VCaP (cell line): ENCODE measurements around the gene RNF167.

Source experiments
- H3K27ac ChIP-seq: fragments of 450-650 bp; 2 replicates; pipeline ENCODE4 v1.5.1; 2017
- CTCF ChIP-seq: fragments of 450-650 bp; conservative IDR thresholded peaks from 2 replicates; pipeline ENCODE4 v1.5.1; 2017; ENCODE audit warnings: mild to moderate bottlenecking, moderate library complexity

The RNF167 gene

GRCh38 chr17:4966844-4967538 is 26.9 kb downstream of the RNF167 start:
- H3K27ac ChIP-seq: peak overlapping the region; percentile 85
- TF ChIP-seq CTCF: no peak

DNA sequence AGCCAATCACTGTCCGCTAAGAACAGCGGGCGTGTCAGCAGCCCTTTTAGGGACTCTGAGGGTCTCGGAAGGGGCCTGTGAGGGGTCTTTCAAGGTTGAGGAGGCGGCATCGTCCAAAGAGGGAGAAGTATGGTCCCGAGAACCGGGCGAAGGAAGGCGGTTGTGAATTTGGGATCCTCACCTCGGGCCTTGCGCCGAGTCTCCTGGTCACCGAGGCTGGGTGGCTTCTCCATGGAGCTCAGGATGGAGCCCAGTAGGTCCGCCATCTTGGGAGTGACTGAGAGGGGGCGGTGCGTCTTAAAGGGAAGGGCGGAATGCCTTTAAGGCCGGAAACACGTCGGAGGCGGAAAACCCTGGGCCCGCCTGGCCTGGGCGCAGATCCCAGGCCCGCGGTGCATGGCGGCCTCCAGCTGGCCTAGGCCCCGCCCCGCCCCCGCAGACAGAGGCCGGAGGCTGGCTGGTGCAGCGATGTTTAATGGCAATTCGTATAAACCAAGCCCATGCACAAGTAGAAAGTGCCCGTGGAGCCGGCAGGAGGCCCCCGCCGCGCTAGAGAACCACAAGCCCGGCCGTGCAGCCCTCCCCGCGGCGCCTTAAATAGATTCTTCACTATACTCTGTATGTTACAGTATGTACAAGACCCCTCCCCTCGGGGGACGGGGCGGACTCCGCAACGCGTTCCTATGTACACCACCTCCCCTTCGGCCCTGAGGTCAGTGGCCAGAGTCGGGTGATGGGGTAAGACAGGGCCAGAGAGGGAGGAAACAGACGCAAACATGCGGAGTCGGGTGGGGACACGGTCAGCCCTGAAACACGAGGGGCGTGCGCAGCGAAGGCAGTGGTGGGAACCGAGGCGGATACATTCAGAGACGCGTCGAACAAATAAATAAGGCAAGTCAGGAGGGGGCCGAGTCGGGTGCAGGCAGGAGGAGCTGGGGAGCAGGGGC is 27.7 kb downstream of the RNF167 start, which contains the start of gene SPAG7:
TSS of gene SPAG7 (minus strand) at position 279 of the 947 bp plus-strand sequence. CDS start at position 266, 13 bp downstream.
- no peak for TF ChIP-seq CTCF
- peak within 1 kb of the TSS; percentile 85 for H3K27ac ChIP-seq

DNA sequence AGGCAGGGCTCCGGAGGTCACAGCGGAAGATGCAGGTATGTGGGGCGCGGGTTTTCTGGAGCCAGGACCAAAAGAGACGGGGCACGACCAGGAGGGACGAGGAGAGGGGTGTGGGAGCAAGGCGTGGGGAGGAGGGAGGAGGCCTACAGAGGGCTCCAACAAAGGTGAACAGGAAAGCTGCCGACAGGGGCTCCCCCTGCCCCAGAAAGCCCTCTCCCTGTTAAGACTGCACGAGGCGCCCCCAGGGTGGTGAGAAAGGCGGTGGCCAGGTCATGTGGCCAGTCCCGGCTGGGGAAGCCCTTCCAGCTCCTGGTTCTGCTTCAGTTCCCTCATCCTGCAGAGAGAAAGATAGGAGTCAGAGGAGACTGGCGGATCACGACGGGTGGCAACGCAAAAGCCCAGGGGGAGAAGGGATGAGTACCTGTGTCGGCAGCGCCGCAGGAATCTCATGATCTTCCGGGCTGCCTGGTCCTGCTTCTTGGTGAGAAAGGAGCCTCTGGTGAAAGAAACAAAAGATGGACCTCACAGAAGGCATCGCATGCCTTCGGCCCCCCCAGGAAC is 28.5 kb downstream of the RNF167 start:
- no peak for TF ChIP-seq CTCF
- H3K27ac ChIP-seq: peak overlapping the region; percentile 85

GRCh38 chr17:4969047-4969550 is 29.0 kb downstream of the RNF167 start:
- TF ChIP-seq CTCF: no peak
- H3K27ac ChIP-seq: peak overlapping the region; percentile 85

DNA sequence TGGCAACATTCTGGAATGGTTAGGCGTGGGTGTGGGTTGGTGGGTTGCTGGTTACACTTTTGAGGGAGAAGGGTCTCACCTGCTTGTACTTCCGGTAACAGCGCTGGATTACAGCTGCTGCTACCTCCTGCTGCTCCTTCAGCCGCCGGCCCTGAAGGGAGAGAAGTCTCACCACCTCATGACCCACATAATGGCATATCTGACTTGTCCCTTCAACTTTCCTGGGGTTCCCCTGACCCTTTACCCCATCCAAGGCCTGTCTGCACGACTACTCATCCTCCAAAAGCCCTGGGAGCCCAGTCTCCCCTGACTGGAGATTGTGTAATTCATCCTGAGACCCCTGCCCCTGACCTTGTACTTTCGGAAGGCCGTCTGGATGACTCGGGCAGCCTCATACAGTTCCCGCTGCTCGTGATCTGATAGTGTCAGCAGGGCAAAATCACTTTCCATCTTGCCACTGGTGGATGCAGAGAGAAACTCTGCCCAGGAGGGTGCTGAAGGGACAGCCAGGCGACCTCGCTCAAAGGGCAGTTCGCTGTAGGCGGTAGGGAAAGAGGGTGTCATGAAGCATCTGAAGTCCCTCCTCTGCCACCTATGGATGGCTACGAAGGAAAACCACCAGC is 29.6 kb downstream of the RNF167 start:
- TF ChIP-seq CTCF: no peak
- peak overlapping the region; percentile 85; the same call in 1 of the 2 replicates for H3K27ac ChIP-seq

- TF ChIP-seq CTCF: no peak
- H3K27ac ChIP-seq: no peak overlapping the region
Observed at GRCh38 chr17:4970273-4970672, 30.2 kb downstream of the RNF167 start.
